Esophagus muscularis mucosa (tissue), 3 donors: ENCODE measurements around the gene CEP131.

Source experiments
- CTCF ChIP-seq, 3 experiments: fragments of 200-600 bp in 2 of 3; fragments of 450-650 bp in 1 of 3; sonication (generic) in 2 of 3; IDR thresholded peaks; one replicate each; pipeline ENCODE4 v1.5.1; 2017 to 2019; ENCODE audit warnings: antibody characterized with exemption in 3 of 3, mild to moderate bottlenecking in 2 of 3, moderate library complexity in 1 of 3
- POLR2AphosphoS5 ChIP-seq, 2 donors: sonication (generic); formaldehyde crosslinking; IDR thresholded peaks; one replicate each; pipeline ENCODE4 v1.6.1; 2017; ENCODE audit warnings: antibody characterized with exemption in 2 of 2

GRCh38 chr17:81265576-81265975 is 42.8 kb upstream of the CEP131 start:
- TF ChIP-seq POLR2AphosphoS5 (IDR thresholded peaks at IDR 0.05) = no peak
- TF ChIP-seq CTCF (IDR thresholded peaks at IDR 0.05) = no peak
